ENCODE data around the gene CDH5.

CDH5 gene

GRCh38 chr16:66408163-66409048 lies 41.9 kb downstream of the CDH5 start:
- Histone ChIP-seq H3K9me3 (ENCODE audit: control extremely low read depth in 1 of 5, control insufficient read depth in 4 of 5, insufficient read depth in 2 of 5, low read depth in 1 of 5, low read length in 4 of 5) (peaks cover 0 to 12% (median 4%) of the 10 kb centered on the region in 5 experiments), H3K36me3 (ENCODE audit: control insufficient read depth in 4 of 4, insufficient read depth in 4 of 4, low read length in 3 of 4) (no peaks in the 10 kb centered on the region), H3K27me3 (replicated peaks in 2 of 5; ENCODE audit: control insufficient read depth in 4 of 5, insufficient read depth in 5 of 5, low read length in 4 of 5) (peaks cover 0 to 13% (median 4%) of the 10 kb centered on the region in 5 experiments), H3K27ac (ENCODE audit: insufficient read depth in 1 of 2, low read depth in 1 of 2, low read length in 2 of 2, poor library complexity in 1 of 2, severe bottlenecking in 2 of 2) (no peak overlapping the region), H3K4me1 (ENCODE audit: control extremely low read depth in 1 of 4, control insufficient read depth in 4 of 4, insufficient read depth in 4 of 4, low read length in 3 of 4) (peaks cover 0 to 15% (median 12%) of the 10 kb centered on the region in 4 experiments), H3K4me3 (ENCODE audit: control insufficient read depth in 1 of 7, extremely low read depth in 1 of 7, insufficient read depth in 4 of 7, low read depth in 2 of 7, low read length in 6 of 7) (peak overlapping the region in 2 of 7 experiments; percentile 1 to 5)
- ChIA-PET POLR2A (no interaction called here), CTCF (interaction anchor here (0.6 to 7.6 kb wide), 6 partner anchors 25 to 254 kb away, joined by 3 to 92 read pairs (median 5); no protein-coding TSS in a partner anchor)
- WGBS (ENCODE audit: insufficient coverage) = 97% methylated on average over 3 of the region's 5 CpGs
- peak in 2 of 3 donors; percentile 31 to 33 for DNase-seq

DNA sequence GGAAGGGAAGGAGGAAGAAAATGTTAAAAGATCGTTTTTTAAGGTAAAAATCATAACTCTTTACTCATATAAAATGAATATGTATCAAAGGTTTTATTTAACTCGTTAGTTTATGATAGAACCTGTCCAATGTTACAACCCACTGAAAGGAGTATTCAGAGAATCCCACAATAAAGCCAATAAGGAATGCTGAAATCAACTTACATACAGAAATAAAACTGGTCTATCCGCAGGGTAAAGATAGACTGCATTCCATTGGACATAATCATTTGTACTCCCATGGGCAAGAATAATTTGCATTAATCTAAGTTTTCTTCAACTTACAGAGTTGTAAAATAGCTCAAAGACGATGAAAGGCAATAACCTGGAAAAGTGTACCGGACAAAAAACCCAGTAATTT lies 42.7 kb downstream of the CDH5 start:
- POLR2A ChIA-PET = no interaction called here

GRCh38 chr16:66412182-66412581 lies 45.7 kb downstream of the CDH5 start:
- H3K36me3 ChIP-seq (ENCODE audit: control insufficient read depth in 4 of 4, insufficient read depth in 4 of 4, low read length in 3 of 4) = no peaks in the 10 kb centered on the region
- peaks cover 0 to 4% (median 1%) of the 10 kb centered on the region in 5 experiments for H3K27me3 ChIP-seq (replicated peaks in 2 of 5; ENCODE audit: control insufficient read depth in 4 of 5, insufficient read depth in 5 of 5, low read length in 4 of 5)
- ChIA-PET CTCF (no interaction called here), POLR2A (no interaction called here)
- H3K4me3 ChIP-seq (ENCODE audit: control insufficient read depth in 1 of 7, extremely low read depth in 1 of 7, insufficient read depth in 4 of 7, low read depth in 2 of 7, low read length in 6 of 7) = no peak overlapping the region
- no peak for DNase-seq
- H3K4me1 ChIP-seq (ENCODE audit: control extremely low read depth in 1 of 4, control insufficient read depth in 4 of 4, insufficient read depth in 4 of 4, low read length in 3 of 4) = peaks cover 0 to 8% (median 6%) of the 10 kb centered on the region in 4 experiments
- H3K9me3 ChIP-seq (ENCODE audit: control extremely low read depth in 1 of 5, control insufficient read depth in 4 of 5, insufficient read depth in 2 of 5, low read depth in 1 of 5, low read length in 4 of 5) = peaks cover 0 to 6% (median 4%) of the 10 kb centered on the region in 5 experiments
- H3K27ac ChIP-seq (ENCODE audit: insufficient read depth in 1 of 2, low read depth in 1 of 2, low read length in 2 of 2, poor library complexity in 1 of 2, severe bottlenecking in 2 of 2) = no peak overlapping the region

More for the DNA sequence above, 42.7 kb downstream of the CDH5 start:
- Histone ChIP-seq H3K4me3 (ENCODE audit: control insufficient read depth in 1 of 7, extremely low read depth in 1 of 7, insufficient read depth in 4 of 7, low read depth in 2 of 7, low read length in 6 of 7) (no peak overlapping the region), H3K36me3 (ENCODE audit: control insufficient read depth in 4 of 4, insufficient read depth in 4 of 4, low read length in 3 of 4) (no peaks in the 10 kb centered on the region), H3K27me3 (replicated peaks in 2 of 5; ENCODE audit: control insufficient read depth in 4 of 5, insufficient read depth in 5 of 5, low read length in 4 of 5) (peaks cover 0 to 13% (median 4%) of the 10 kb centered on the region in 5 experiments), H3K4me1 (ENCODE audit: control extremely low read depth in 1 of 4, control insufficient read depth in 4 of 4, insufficient read depth in 4 of 4, low read length in 3 of 4) (peaks cover 0 to 15% (median 12%) of the 10 kb centered on the region in 4 experiments), H3K9me3 (ENCODE audit: control extremely low read depth in 1 of 5, control insufficient read depth in 4 of 5, insufficient read depth in 2 of 5, low read depth in 1 of 5, low read length in 4 of 5) (peaks cover 0 to 12% (median 4%) of the 10 kb centered on the region in 5 experiments), H3K27ac (ENCODE audit: insufficient read depth in 1 of 2, low read depth in 1 of 2, low read length in 2 of 2, poor library complexity in 1 of 2, severe bottlenecking in 2 of 2) (no peak overlapping the region)
- DNase-seq = no peak
- WGBS (ENCODE audit: insufficient coverage) = 80% methylated on average over 1 of the region's 5 CpGs
- CTCF ChIA-PET = interaction anchor here (0.6 to 7.6 kb wide), 5 partner anchors 70 to 254 kb away, joined by 3 to 92 read pairs (median 5); no protein-coding TSS in a partner anchor

DNA sequence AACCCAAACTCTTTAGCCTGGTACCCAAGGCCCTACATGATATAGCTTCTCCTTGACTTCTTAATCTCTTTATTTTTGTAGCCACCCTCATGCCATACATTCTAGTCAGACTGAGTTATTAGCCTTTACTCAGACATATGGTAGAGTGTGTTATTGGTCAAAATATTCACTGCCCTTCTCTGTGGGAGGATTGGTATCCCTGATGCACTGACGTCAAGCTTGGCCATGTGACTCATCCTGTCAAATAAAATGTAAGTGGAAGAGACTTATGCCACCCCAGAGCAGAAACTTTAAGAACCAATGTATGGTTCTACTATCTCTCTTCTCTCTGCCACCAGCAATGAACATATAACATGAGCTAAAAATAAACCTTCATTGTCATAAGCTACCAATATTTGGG lies 48.4 kb downstream of the CDH5 start:
- POLR2A ChIA-PET = no interaction called here
- H3K4me3 ChIP-seq (ENCODE audit: control insufficient read depth in 1 of 7, extremely low read depth in 1 of 7, insufficient read depth in 4 of 7, low read depth in 2 of 7, low read length in 6 of 7) = no peak overlapping the region
- no CpG with 5 or more reads among the region's 1 CpG for WGBS (ENCODE audit: insufficient coverage)

DNA sequence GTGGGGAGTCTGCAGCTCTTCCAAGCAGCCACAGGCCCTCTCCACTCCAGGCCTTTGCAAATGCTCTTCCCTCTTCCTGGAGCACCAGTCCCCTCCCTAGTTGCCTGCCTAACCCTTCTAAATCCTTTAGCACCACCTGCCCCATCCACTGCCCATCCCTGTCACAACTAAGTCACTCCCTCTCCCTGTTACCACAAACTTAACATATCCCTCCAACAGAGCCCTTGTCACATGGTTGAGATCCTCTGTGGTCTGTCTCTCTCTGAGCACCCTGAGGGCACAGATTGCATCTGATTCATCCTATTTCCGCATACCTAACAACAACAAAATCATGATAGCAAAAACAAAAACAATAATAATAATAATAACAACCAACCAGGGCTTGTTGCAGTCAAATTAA lies 49.6 kb downstream of the CDH5 start:
- ChIA-PET CTCF (interaction anchor here (1.1 to 2.1 kb wide), 2 partner anchors 8 to 35 kb away, joined by 4 to 8 read pairs; no protein-coding TSS in a partner anchor), POLR2A (no interaction called here)
- H3K36me3 ChIP-seq (ENCODE audit: control insufficient read depth in 4 of 4, insufficient read depth in 4 of 4, low read length in 3 of 4) = no peaks in the 10 kb centered on the region
- peaks cover 0 to 6% (median 4%) of the 10 kb centered on the region in 5 experiments for H3K9me3 ChIP-seq (ENCODE audit: control extremely low read depth in 1 of 5, control insufficient read depth in 4 of 5, insufficient read depth in 2 of 5, low read depth in 1 of 5, low read length in 4 of 5)
- H3K27ac ChIP-seq (ENCODE audit: insufficient read depth in 1 of 2, low read depth in 1 of 2, low read length in 2 of 2, poor library complexity in 1 of 2, severe bottlenecking in 2 of 2) = no peak overlapping the region
- no peaks in the 10 kb centered on the region for H3K4me1 ChIP-seq (ENCODE audit: control extremely low read depth in 1 of 4, control insufficient read depth in 4 of 4, insufficient read depth in 4 of 4, low read length in 3 of 4)
- DNase-seq = no peak
- no CpG with 5 or more reads among the region's 1 CpG for WGBS (ENCODE audit: insufficient coverage)
- no peak overlapping the region for H3K4me3 ChIP-seq (ENCODE audit: control insufficient read depth in 1 of 7, extremely low read depth in 1 of 7, insufficient read depth in 4 of 7, low read depth in 2 of 7, low read length in 6 of 7)
- H3K27me3 ChIP-seq (replicated peaks in 2 of 5; ENCODE audit: control insufficient read depth in 4 of 5, insufficient read depth in 5 of 5, low read length in 4 of 5) = peaks cover 0 to 9% (median 0%) of the 10 kb centered on the region in 5 experiments

More for the DNA sequence above, 48.4 kb downstream of the CDH5 start:
- H3K27ac ChIP-seq (ENCODE audit: insufficient read depth in 1 of 2, low read depth in 1 of 2, low read length in 2 of 2, poor library complexity in 1 of 2, severe bottlenecking in 2 of 2) = no peak overlapping the region
- H3K4me1 ChIP-seq (ENCODE audit: control extremely low read depth in 1 of 4, control insufficient read depth in 4 of 4, insufficient read depth in 4 of 4, low read length in 3 of 4) = no peaks in the 10 kb centered on the region
- DNase-seq = no peak
- H3K27me3 ChIP-seq (replicated peaks in 2 of 5; ENCODE audit: control insufficient read depth in 4 of 5, insufficient read depth in 5 of 5, low read length in 4 of 5) = peaks cover 0 to under 1% (median 0%) of the 10 kb centered on the region in 5 experiments
- peaks cover 0 to 6% (median 4%) of the 10 kb centered on the region in 5 experiments for H3K9me3 ChIP-seq (ENCODE audit: control extremely low read depth in 1 of 5, control insufficient read depth in 4 of 5, insufficient read depth in 2 of 5, low read depth in 1 of 5, low read length in 4 of 5)
- CTCF ChIA-PET = interaction anchor here (0.8 to 2.1 kb wide), 8 partner anchors 9 to 67 kb away, joined by 3 to 8 read pairs (median 3); no protein-coding TSS in a partner anchor
- H3K36me3 ChIP-seq (ENCODE audit: control insufficient read depth in 4 of 4, insufficient read depth in 4 of 4, low read length in 3 of 4) = no peaks in the 10 kb centered on the region

DNA sequence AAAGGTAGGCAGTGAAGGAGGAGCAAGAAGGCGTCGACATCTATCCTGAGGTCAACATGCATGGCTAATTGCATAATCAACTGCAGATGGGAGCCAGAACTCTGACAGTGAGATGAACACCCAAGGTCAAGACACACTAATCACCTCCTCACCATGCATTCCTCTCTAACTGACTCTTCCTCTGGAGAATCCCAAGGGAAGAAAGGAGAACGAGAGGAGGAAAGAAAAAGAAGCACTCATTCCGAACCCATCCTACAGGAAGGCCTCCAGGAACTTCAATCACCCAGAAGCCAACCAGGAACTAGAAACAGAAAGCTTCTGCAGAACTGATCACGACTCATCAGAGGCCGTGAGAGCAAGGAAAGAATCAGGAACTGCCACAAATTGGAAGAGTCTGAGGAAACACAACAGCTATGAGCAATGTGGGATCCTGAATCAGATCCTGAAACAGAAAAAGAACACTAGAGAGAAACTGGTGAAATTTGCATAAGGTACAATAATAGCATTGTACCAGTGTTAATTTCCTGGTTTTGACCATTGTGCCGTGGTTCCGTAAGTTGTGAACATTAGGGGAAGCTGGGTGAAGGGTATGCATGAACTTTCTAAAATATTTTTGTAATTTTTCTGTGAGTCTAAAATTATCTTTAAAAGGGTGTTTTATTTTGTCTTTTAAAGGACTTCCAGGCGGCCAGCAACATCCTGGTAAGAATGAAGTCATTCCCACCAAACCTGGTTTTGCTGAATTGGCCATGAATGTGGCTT lies 50.6 kb downstream of the CDH5 start:
- Histone ChIP-seq H3K27me3 (replicated peaks in 2 of 5; ENCODE audit: control insufficient read depth in 4 of 5, insufficient read depth in 5 of 5, low read length in 4 of 5) (peaks cover 0 to 12% (median 4%) of the 10 kb centered on the region in 5 experiments), H3K4me1 (ENCODE audit: control extremely low read depth in 1 of 4, control insufficient read depth in 4 of 4, insufficient read depth in 4 of 4, low read length in 3 of 4) (no peaks in the 10 kb centered on the region), H3K4me3 (ENCODE audit: control insufficient read depth in 1 of 7, extremely low read depth in 1 of 7, insufficient read depth in 4 of 7, low read depth in 2 of 7, low read length in 6 of 7) (no peak overlapping the region), H3K27ac (ENCODE audit: insufficient read depth in 1 of 2, low read depth in 1 of 2, low read length in 2 of 2, poor library complexity in 1 of 2, severe bottlenecking in 2 of 2) (no peak overlapping the region), H3K9me3 (ENCODE audit: control extremely low read depth in 1 of 5, control insufficient read depth in 4 of 5, insufficient read depth in 2 of 5, low read depth in 1 of 5, low read length in 4 of 5) (peaks cover 0 to 6% (median 3%) of the 10 kb centered on the region in 5 experiments), H3K36me3 (ENCODE audit: control insufficient read depth in 4 of 4, insufficient read depth in 4 of 4, low read length in 3 of 4) (no peaks in the 10 kb centered on the region)
- CTCF ChIA-PET = interaction anchor here (2.1 kb wide), 2 partner anchors 10 to 12 kb away, joined by 9 to 14 read pairs; no protein-coding TSS in a partner anchor
- no peak for DNase-seq
- POLR2A ChIA-PET = no interaction called here
- WGBS (ENCODE audit: insufficient coverage) = 96% methylated on average over 5 of the region's 9 CpGs
